Measurements from ENCODE around the gene SLC31A2.

Gene SLC31A2

GRCh38 chr9:113186137-113186755 lies 35.4 kb downstream of the SLC31A2 start:
- DNase-seq (ENCODE audit: low spot score) = no peak

GRCh38 chr9:113187929-113188595 lies 37.3 kb downstream of the SLC31A2 start:
- no peak for DNase-seq (ENCODE audit: low spot score)

DNA sequence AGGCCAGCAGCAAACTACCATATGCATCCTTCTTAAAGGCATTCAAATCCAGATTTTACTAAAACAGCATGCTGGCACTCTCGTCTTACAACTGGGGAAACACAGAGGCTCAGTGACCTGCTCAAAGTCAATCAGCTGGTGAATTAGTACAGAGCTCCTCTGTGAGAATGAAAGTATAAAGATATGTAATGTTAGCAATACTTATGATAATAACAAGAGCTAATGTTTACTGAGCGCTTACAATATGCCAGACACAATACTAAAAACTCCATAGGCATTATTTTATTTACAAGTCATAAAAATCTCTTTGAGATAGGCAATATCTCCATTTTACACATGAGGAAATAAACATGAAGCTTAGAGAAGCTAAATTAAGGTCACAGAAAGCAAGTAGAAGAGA lies 41.6 kb downstream of the SLC31A2 start:
- no peak for DNase-seq (ENCODE audit: low spot score)

DNA sequence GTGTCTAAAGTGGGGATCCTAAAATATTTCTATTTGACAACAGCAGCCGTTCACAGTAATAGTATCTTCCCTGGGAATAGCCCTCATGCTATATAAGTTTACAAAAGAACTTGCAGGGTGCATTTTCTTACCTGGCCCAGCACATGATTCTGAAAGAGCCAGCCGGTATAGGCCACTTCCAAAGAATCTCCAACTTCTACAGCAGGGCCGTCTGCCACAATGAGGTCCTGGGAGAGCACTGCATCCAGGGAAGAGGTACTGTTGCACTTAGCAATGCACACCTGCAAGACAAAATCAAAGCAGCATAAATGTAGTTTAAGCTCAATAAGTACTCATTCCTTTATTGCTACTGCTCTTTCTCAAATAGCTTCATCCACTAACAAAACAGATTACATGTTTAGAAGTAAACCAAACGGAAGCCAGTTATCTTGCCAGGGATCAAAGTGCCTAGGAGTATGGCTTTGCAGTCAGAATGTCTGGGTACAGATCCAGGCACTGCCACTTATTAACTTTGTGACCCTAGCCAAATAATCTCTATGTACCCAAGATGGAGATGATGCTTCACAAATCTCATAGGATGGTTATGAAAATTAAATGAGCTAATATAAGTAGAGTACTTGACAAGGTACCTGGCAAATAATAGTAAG lies 49.0 kb downstream of the SLC31A2 start:
- DNase-seq (ENCODE audit: low spot score) = no peak

GRCh38 chr9:113205432-113205831 lies 54.6 kb downstream of the SLC31A2 start:
- no peak for DNase-seq (ENCODE audit: low spot score)

DNA sequence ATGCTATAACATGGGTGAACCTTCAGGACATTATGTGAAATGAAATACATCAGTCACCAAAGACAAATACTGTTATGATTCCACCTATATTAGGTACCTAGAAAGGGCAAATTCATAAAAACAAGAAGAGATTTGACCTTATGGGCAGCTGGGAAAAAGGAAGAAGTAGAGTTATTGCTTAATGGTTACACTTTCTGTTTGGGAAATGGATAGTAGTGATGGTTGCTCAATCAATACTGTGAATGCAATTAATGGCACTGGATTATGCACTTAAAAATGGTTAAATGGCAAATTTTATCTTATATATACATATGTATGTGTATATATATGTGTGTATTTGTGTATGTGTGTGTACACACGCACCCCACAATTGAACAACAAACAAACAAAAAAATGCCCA lies 55.1 kb downstream of the SLC31A2 start:
- DNase-seq (ENCODE audit: low spot score) = no peak

GRCh38 chr9:113210815-113211214 lies 60.0 kb downstream of the SLC31A2 start:
- DNase-seq (ENCODE audit: low spot score) = no peak
